GM12875 (cell line): ENCODE data around the gene SHISAL2B.
"Not testable (repeated sequence)": the region's sequence is repeated elsewhere in the genome, so short reads cannot be mapped to it uniquely, and the experiment has no call there.

Experiments used
- H3K4me3 ChIP-seq: one replicate; pipeline ENCODE4 v1.5.1; 2011; ENCODE audit warnings: low read depth, low read length, control low read depth
- TF ChIP-seq, protein P1 (sequence below): IDR thresholded peaks from 2 replicates; pipeline ENCODE4 v1.5.1; 2011; ENCODE audit warnings: low read depth, mild to moderate bottlenecking, control low read depth, inconsistent platforms, low read length, moderate library complexity, borderline replicate concordance; ENCODE audit not compliant: insufficient read depth

The SHISAL2B gene

DNA sequence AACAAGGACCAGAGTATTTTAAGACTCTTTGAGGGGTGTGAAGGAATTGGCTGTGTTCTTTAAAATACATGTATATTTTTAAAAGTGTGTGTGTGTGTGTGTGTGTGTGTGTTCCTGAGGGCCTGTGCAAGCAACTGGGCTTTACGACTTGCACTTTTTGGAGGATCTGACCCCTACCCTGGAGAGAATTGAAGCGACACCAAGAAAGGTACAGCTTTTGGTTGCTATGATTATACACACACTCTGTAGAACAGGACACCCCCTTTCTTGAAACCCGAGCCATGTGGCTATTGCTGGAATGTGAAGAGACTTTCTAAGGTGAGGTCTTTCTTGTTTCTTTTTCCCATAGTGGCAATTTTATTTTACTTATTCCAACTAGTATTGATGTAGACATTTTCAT, 988 bp downstream of the SHISAL2B start:
- H3K4me3 ChIP-seq = no peak overlapping the region
- TF ChIP-seq, protein P1, sequence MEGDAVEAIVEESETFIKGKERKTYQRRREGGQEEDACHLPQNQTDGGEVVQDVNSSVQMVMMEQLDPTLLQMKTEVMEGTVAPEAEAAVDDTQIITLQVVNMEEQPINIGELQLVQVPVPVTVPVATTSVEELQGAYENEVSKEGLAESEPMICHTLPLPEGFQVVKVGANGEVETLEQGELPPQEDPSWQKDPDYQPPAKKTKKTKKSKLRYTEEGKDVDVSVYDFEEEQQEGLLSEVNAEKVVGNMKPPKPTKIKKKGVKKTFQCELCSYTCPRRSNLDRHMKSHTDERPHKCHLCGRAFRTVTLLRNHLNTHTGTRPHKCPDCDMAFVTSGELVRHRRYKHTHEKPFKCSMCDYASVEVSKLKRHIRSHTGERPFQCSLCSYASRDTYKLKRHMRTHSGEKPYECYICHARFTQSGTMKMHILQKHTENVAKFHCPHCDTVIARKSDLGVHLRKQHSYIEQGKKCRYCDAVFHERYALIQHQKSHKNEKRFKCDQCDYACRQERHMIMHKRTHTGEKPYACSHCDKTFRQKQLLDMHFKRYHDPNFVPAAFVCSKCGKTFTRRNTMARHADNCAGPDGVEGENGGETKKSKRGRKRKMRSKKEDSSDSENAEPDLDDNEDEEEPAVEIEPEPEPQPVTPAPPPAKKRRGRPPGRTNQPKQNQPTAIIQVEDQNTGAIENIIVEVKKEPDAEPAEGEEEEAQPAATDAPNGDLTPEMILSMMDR = no peak

DNA sequence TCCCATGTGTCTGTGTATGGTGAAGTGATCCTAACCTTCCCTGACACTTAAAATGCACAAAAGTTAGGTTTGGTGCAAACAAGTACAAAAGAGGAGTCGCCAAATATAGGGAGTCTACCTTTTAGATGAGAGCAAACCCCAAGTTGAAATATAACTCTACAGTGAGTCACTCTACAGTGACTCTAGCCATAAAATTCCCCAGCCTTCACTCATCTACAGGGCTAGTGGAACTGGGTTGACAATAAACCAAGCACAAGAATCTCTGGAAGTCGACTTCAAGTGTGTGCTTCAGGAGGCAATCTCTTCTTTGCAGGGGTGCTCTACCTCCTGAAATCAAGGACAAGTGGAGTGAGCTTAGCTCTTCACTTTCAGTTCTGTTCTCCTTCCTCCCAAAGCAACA, 3.3 kb downstream of the SHISAL2B start:
- TF ChIP-seq, protein P1 = no peak
- no peak overlapping the region for H3K4me3 ChIP-seq

DNA sequence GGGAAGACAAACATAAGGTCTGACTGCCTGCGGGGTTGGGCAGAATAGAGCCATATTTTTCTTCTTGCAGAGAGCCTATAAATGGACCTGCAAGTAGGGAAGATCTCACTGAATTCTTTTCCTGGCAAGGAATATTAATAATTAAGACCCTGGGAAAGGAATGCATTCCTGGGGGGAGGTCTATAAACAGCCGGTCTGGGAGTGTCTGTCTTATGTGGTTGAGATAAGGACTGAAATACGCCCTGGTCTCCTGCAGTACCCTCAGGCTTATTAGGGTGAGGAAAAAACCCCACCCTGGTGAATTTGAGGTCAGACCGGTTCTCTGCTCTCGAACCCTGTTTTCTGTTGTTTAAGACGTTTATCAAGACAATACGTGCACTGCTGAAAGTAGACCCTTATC, 6.1 kb downstream of the SHISAL2B start:
- not testable (repeated sequence) for H3K4me3 ChIP-seq

DNA sequence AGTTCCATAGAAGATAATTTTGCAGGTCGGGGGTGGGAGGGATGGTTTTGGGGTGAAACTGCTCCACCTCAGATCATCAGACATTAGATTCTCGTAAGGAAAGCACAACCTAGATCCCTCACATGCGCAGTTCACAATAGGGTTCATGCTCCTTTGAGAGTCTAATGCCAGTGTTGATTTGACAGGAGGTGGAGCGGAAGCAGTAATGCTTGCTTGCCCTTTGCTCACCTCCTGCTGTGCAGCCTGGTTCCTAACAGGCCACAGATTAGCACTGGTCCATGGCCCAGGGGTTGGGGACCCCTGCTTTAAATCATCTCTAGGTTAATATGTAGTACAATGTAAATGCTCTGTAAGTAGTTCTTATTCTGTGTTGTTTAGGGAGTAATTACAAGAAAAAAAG, 10.5 kb downstream of the SHISAL2B start:
- TF ChIP-seq, protein P1 = no peak

DNA sequence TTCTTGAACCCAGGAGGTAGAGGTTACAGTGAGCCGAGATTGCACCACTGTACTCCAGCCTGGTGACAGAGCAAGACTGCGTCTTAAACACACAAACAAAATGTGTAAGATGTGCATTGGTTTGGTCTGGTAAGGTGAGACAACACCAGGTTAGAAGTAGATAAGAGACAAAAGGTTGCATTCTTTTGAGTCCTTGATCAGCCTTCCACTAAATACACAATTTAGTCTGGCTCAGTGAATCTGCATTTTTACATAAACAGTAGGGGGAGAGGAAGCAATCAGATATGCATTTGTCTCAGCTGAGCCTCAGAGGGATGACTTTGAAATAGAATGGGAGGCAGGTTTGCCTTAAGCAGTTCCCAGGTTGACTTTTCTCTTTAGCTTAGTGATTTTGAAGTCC, 15.8 kb downstream of the SHISAL2B start:
- not testable (repeated sequence) for H3K4me3 ChIP-seq

More for the DNA sequence above, 10.5 kb downstream of the SHISAL2B start:
- no peak overlapping the region for H3K4me3 ChIP-seq

DNA sequence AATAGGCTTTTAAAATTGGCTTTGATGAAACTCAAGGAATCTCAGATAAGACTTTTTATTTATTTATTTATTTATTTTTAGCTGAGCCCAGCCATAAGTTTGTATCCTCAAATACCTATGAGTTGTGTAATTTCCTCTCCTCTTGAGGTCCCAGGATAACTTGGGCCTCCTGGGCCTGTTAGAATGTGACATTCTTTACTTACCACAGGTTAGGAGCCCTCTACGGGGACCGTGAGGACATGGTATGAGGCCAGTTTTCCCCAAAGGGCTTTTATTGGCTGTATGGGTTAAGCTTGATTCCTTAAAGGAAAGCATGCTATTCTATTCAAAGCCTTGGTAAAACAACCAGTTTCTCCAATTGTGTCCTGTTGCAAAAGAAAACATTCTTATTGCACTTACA, 16.9 kb downstream of the SHISAL2B start:
- H3K4me3 ChIP-seq = no peak overlapping the region
- TF ChIP-seq, protein P1 = no peak

DNA sequence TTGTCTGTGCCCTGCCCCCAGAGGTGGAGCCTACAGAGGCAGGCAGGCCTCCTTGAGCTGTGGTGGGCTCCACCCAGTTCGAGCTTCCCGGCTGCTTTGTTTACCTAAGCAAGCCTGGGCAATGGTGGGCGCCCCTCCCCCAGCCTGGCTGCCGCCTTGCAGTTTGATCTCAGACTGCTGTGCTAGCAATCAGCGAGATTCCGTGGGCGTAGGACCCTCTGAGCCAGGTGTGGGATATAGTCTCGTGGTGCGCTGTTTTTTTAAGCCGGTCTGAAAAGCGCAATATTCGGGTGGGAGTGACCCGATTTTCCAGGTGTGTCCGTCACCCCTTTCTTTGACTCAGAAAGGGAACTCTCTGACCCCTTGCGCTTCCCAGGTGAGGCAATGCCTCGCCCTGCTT, 24.2 kb downstream of the SHISAL2B start:
- H3K4me3 ChIP-seq = not testable (repeated sequence)

DNA sequence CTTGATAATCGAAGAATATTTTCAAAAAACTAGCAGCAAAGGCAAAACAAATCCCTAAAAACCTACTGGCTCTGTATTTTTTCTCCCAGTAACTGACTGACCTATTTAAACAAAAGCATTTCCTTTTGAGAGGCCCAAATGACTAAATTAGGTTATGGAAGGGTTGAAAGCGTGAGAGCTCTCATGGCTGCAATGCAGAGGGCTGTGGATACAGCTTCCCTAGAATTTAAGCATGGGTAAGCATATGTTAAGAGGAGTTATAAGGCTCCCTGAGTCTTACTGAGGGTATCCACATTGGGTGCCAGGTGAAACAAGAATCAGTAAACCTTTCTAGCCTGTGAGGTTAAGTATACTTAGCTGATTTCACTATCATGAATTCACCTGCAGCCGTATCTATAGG, 32.3 kb downstream of the SHISAL2B start:
- TF ChIP-seq, protein P1 = no peak
- H3K4me3 ChIP-seq = no peak overlapping the region

DNA sequence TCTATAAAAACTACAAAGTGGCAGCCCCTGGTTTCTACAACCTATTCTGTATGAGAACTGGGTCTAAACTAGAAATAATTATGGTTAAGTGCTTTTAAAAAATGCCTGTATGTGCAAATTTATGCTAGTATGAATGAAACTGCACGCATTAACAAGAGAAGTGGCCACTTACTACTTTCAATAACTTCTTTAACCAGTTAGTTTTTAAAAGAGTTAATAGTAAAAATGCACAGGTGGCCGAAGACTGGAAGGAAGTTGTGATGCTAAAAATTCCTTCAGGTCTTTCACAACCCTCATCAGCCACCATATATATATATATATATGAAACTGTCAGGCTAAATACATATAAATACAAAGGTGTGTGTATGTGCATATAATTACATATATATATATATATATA, 36.8 kb downstream of the SHISAL2B start:
- TF ChIP-seq, protein P1 = no peak
- H3K4me3 ChIP-seq = no peak overlapping the region
